HL-60 (cell line): ENCODE results near the gene IRF2.
"Not testable (repeated sequence)": the region's sequence is repeated elsewhere in the genome, so short reads cannot be mapped to it uniquely, and the experiment has no call there.

Experiments
- DNase-seq, 2 experiments: peaks; one replicate each; pipeline ENCODE4 v3.0.0-alpha.2; 2010 to 2020; ENCODE audit warnings: low read depth in 1 of 2, low spot score in 1 of 2
- H3K27ac ChIP-seq: fragments of 250-450 bp; sonication (Bioruptor Pico); replicated peaks from 2 replicates; pipeline ENCODE4 v1.5.1; 2020; ENCODE audit warnings: mild to moderate bottlenecking, moderate library complexity
- H3K27me3 ChIP-seq: fragments of 250-450 bp; sonication (Bioruptor Pico); 2 replicates; pipeline ENCODE4 v1.5.1; 2021; ENCODE audit warnings: mild to moderate bottlenecking, moderate library complexity; ENCODE audit not compliant: insufficient read depth, poor library complexity, severe bottlenecking
- H3K4me3 ChIP-seq: replicated peaks from 2 replicates; pipeline ENCODE4 v1.5.1; 2011; ENCODE audit warnings: mild to moderate bottlenecking, control low read depth, low read length; ENCODE audit not compliant: insufficient read depth
- GABPA ChIP-seq: IDR thresholded peaks from 2 replicates; pipeline ENCODE4 v1.6.1; 2012; ENCODE audit warnings: low read depth
- POLR2AphosphoS5 ChIP-seq: IDR thresholded peaks from 2 replicates; pipeline ENCODE4 v1.6.1; 2012; ENCODE audit warnings: low read depth
- SPI1 ChIP-seq: IDR thresholded peaks from 2 replicates; pipeline ENCODE4 v1.6.1; 2012; ENCODE audit warnings: low read depth, mild to moderate bottlenecking, borderline replicate concordance
- TF ChIP-seq, protein P1 (sequence below): IDR thresholded peaks from one replicate; pipeline ENCODE4 v1.5.1; 2011; ENCODE audit warnings: low read length, control low read depth, inconsistent platforms; ENCODE audit not compliant: insufficient read depth
- TF ChIP-seq, protein P2 (sequence below): IDR thresholded peaks from 2 replicates; pipeline ENCODE4 v1.6.1; 2012; ENCODE audit warnings: low read depth; ENCODE audit not compliant: insufficient replicate concordance

IRF2 gene

GRCh38 chr4:184382189-184382846 lies 92.0 kb downstream of the IRF2 start:
- no peak overlapping the region for H3K27ac ChIP-seq
- DNase-seq: no peak
- no peaks in the 10 kb centered on the region for H3K27me3 ChIP-seq
- no peak for TF ChIP-seq POLR2AphosphoS5
- TF ChIP-seq GABPA: no peak
- TF ChIP-seq, protein P1, sequence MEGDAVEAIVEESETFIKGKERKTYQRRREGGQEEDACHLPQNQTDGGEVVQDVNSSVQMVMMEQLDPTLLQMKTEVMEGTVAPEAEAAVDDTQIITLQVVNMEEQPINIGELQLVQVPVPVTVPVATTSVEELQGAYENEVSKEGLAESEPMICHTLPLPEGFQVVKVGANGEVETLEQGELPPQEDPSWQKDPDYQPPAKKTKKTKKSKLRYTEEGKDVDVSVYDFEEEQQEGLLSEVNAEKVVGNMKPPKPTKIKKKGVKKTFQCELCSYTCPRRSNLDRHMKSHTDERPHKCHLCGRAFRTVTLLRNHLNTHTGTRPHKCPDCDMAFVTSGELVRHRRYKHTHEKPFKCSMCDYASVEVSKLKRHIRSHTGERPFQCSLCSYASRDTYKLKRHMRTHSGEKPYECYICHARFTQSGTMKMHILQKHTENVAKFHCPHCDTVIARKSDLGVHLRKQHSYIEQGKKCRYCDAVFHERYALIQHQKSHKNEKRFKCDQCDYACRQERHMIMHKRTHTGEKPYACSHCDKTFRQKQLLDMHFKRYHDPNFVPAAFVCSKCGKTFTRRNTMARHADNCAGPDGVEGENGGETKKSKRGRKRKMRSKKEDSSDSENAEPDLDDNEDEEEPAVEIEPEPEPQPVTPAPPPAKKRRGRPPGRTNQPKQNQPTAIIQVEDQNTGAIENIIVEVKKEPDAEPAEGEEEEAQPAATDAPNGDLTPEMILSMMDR: no peak
- TF ChIP-seq, protein P2, sequence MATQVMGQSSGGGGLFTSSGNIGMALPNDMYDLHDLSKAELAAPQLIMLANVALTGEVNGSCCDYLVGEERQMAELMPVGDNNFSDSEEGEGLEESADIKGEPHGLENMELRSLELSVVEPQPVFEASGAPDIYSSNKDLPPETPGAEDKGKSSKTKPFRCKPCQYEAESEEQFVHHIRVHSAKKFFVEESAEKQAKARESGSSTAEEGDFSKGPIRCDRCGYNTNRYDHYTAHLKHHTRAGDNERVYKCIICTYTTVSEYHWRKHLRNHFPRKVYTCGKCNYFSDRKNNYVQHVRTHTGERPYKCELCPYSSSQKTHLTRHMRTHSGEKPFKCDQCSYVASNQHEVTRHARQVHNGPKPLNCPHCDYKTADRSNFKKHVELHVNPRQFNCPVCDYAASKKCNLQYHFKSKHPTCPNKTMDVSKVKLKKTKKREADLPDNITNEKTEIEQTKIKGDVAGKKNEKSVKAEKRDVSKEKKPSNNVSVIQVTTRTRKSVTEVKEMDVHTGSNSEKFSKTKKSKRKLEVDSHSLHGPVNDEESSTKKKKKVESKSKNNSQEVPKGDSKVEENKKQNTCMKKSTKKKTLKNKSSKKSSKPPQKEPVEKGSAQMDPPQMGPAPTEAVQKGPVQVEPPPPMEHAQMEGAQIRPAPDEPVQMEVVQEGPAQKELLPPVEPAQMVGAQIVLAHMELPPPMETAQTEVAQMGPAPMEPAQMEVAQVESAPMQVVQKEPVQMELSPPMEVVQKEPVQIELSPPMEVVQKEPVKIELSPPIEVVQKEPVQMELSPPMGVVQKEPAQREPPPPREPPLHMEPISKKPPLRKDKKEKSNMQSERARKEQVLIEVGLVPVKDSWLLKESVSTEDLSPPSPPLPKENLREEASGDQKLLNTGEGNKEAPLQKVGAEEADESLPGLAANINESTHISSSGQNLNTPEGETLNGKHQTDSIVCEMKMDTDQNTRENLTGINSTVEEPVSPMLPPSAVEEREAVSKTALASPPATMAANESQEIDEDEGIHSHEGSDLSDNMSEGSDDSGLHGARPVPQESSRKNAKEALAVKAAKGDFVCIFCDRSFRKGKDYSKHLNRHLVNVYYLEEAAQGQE: no peak
- no peak for TF ChIP-seq SPI1
- no peak overlapping the region for H3K4me3 ChIP-seq

GRCh38 chr4:184380707-184381106 lies 93.6 kb downstream of the IRF2 start:
- Histone ChIP-seq H3K27me3 (no peaks in the 10 kb centered on the region), H3K4me3 (no peak overlapping the region), H3K27ac (no peak overlapping the region)
- TF ChIP-seq, protein P2: no peak
- TF ChIP-seq POLR2AphosphoS5 (no peak), SPI1 (no peak), GABPA (no peak)
- TF ChIP-seq, protein P1: no peak
- DNase-seq: no peak

GRCh38 chr4:184380214-184380613 lies 94.1 kb downstream of the IRF2 start:
- not testable (repeated sequence) for H3K27me3 ChIP-seq, H3K4me3 ChIP-seq, H3K27ac ChIP-seq, DNase-seq

DNA sequence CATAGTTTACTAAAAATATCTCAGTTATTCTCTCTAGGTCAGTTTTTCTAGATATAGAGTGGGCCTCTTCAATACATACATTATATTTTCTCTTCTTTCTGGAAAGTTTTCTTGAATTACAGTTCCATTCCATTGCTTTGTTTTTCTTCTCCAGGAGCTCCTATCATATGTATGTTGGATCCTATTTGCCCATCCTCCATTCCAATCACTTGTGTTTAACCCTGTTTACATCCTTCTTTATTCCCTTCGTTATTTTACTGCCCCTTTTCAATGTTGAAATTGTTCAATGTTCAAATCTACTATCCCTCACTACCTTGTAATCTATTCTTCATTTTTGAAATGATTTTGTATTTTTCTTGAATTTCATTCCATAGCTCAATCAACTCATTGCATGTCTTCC lies 97.4 kb downstream of the IRF2 start:
- Histone ChIP-seq H3K4me3 (no peak overlapping the region), H3K27ac (no peak overlapping the region), H3K27me3 (no peaks in the 10 kb centered on the region)
- no peak for DNase-seq
- TF ChIP-seq GABPA (no peak), SPI1 (no peak), POLR2AphosphoS5 (no peak)
- TF ChIP-seq, protein P1: no peak
- TF ChIP-seq, protein P2: no peak
